GM12892 (cell line): ENCODE data around the gene NDFIP2.

Experiments used
- DNase-seq: peaks from one replicate; pipeline ENCODE4 v3.0.0; 2011; ENCODE audit not compliant: insufficient read length
- FAIRE-seq: peaks from 2 replicates; lab custom pipeline; 2011; peaks lifted over from hg19 to GRCh38; lab: Jason Lieb, UNC
- POLR2A ChIP-seq: IDR thresholded peaks from 2 replicates; pipeline ENCODE4 v1.6.1; 2011; ENCODE audit warnings: low read depth, low read length, control low read depth
- POLR2AphosphoS5 ChIP-seq: IDR thresholded peaks from 2 replicates; pipeline ENCODE4 v1.6.1; 2011; ENCODE audit warnings: low read depth, low read length, control low read depth
- TAF1 ChIP-seq: IDR thresholded peaks from 2 replicates; pipeline ENCODE4 v1.6.1; 2011; ENCODE audit warnings: low read depth, mild to moderate bottlenecking, control low read depth, low read length, borderline replicate concordance

The NDFIP2 gene

DNA sequence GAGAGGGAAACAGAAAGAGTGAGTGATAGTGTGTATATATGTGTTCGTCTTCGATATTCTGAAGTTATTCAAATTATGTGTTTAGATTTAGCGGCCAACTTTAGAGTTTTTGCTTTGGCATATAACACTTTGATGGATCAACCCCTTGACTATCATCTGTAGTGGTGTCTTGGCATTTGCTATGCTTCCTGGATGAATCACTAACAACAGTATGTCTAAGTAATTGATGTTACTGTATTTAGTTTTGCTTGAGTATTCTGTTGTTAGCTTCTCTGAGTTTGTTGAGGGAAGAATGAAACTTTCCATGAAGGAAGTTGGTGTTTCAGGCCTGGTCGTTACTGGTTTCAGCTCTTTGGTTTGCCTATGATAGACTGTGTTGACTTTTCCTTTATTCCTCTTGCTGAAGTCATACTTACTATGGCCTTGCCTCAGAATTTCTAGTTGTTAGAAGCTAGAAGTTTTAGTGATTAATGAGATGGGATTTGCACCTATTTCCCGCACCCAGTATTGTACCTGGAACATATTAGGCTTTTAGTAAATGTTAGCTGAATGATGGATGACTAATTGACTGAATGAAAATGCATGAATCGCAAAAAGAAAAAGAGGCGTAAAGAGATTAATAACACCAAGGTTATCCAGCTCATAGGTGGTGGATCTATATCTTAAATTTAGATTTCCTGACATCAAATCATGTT lies 20.7 kb downstream of the NDFIP2 start:
- TF ChIP-seq POLR2A (no peak), POLR2AphosphoS5 (no peak), TAF1 (no peak)
- DNase-seq, result no peak
- FAIRE-seq, result peak; percentile 5

DNA sequence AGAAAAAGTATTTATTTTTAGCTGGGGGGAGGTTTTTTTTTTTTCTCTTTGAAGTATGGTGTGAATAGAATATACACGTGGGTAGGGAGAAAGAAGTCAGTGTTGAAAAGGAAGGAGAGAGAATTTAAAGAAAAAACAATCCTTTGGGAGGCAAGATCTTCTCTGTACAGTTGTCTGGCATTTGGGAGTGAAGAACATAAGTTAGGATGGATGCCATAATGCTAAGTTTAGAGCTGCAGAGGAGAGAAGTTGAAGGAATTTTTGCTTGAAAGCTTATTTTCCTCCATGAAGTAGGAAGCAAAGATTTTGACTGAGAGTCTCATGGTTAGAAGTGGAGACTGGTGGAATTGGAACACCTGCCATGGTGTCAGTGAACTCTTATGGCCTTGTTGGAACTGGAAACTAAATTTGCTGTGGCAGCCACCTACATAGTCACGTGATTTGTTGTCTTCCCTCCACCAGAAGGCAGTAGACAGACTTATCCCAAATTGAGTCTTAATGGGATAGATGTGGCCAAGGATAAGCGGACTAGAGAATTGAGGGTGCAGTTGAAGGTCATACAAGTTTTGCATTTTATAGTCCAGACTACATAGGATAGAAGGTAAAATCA lies 22.0 kb downstream of the NDFIP2 start:
- DNase-seq (no peak), FAIRE-seq (peak; percentile 24)
- TF ChIP-seq POLR2A (no peak), TAF1 (no peak), POLR2AphosphoS5 (no peak)

DNA sequence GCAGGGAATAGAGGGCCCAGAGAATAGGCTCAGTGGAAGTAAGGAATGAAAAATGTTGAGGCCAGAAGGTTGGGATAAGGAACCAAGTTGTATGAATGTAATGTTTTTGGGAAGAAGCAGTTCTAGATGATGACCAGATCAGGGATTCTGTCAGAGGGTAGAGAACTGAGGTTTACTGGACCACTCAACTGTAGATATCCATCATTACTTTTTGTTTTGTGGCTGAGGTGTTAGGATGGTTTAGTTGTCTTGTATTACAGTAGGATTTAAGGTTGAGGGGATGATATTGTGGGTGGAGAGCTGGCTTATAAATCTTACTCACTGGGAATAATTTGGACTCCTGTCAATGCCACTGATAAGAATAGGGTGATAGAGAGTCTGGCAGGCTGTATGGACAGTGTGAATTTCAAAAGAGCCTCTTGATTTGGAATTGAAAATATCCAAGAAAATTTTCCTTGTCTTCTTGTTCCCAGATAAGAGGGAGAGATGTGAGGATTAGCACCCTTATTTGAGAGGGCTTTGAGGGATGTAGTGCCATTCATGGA lies 22.6 kb downstream of the NDFIP2 start:
- FAIRE-seq (peak; percentile 42), DNase-seq (no peak)
- TF ChIP-seq POLR2A (no peak), POLR2AphosphoS5 (no peak), TAF1 (no peak)

DNA sequence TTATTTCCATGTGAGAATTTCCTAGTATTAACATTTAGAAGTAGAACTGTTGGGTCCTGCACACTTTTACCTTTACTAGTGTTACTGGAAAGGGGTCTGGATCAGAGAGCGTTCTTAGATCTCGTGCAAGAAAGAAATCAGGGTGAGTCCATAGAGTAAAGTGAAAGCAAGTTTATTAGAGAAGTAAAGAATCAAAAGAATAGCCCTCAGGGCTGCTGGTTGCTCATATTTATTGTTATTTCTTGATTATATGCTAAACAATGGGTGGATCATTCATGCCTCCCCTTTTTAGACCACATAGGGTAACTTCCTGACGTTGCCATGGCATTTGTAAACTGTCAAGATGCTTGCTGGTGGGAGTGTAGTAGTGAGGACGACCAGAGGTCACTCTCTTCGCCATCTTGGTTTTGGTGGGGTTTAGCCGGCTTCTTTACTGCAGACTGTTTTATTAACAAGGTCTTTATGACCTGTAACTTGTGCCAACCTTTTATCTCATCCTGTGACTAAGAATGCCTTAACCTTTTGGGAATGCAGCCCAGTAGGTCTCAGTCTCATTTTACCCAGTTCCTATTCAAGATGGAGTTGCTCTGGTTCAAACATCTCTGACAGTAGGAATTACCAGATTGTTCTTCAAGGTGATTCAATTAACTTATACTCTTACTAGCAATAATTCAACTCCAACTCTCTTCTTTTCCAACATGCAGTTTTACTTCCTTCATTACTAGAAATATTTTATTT lies 27.4 kb downstream of the NDFIP2 start:
- no peak for FAIRE-seq
- no peak for DNase-seq
- no peak for TF ChIP-seq TAF1
- no peak for TF ChIP-seq POLR2A
- TF ChIP-seq POLR2AphosphoS5, result no peak

DNA sequence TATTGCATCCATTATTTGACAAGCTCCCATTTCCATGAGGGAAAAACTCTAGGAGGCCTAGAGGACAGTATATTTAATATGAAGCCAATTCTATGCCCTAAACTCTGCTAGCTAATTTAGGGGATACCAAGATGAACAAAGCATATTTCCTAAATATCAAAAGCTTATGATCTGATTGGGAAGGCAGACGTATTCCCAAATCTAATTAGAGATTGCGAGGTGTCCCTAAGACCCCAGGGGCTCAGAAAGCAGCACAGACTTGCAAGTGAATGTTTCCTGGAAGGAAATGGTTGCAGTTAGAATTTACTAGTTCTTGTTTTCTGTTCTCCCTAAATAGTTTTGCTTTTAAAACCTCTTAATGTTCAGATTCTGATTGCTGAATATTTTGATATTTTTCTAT lies 30.7 kb downstream of the NDFIP2 start:
- TF ChIP-seq POLR2AphosphoS5 (no peak), TAF1 (no peak), POLR2A (no peak)
- no peak for DNase-seq
- no peak for FAIRE-seq

DNA sequence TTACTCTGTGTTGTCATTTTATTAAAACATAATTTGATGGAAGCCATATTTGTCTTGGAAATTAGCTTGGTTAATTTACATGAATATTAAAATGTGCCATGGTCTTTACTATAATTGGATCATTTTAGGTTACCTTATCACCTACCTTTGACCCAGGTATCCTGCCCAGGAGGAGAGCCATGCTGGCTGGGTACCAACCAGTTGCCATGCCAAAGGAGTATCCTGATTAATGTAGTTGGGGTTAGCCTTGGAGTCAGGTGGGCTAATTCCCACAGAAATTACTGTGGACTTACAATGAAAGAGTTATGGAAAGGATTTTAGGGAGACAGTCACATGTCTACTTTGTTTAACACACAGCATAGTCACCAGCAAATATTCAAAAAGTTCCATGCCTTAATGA lies 32.0 kb downstream of the NDFIP2 start:
- TF ChIP-seq POLR2A (no peak), POLR2AphosphoS5 (no peak), TAF1 (no peak)
- DNase-seq (no peak), FAIRE-seq (no peak)

DNA sequence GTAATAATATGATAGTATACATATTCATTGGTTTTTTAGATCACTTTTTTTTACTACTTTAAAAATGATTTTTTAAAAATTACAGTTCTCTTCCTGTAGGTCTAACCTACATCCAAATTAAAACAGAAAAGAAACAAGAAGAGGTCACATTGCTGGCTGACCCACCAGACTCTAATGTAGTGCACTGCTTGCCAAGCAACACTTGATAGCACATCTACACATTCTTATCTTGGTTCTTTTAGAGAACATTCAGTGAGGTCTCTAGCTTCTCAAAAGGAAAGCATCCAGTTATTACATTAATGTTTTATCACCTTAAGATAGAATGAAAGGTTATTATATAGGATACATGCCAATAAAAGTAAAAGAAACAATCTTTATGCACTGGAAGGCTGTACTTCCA lies 35.6 kb downstream of the NDFIP2 start:
- no peak for DNase-seq
- TF ChIP-seq POLR2AphosphoS5 (no peak), TAF1 (no peak), POLR2A (no peak)
- FAIRE-seq, result no peak

DNA sequence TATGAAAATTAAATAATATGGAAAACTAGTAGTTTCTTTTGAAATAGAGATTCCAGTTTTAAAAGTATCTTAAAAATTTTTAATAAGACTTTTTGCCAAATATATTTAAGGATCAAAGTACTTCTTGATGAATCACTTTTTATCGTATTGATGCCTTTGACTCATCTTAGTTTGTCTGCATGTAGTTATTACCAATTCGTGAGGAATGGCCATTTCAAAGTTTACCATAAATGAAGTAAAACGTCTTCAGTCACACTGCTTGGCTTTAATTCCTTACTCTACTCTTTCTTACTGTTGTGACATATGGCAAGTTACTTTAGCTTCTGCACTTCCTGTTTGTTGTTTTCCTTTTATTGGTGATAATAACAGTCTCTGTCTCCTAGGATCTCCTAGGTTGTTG lies 38.3 kb downstream of the NDFIP2 start:
- TF ChIP-seq POLR2AphosphoS5 (no peak), POLR2A (no peak), TAF1 (no peak)
- DNase-seq (no peak), FAIRE-seq (no peak)

DNA sequence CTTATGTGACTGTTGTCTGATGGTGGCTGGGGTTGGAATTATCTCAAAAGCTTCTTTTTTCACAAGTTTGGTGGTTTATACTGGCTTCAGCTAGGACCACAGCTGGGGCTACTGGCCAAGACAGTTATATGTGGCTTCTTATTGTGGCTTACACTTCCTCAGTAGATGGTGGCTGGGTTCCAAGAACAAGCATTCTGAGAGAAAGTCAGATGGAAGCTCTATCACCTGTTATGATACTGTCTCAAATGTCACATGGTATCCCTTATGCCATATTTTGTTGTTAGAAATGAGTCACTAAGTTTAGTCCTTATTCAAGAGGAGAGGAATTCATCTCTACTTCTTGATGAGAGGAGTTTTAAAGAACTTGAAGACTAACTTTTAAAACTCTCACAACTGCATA lies 41.6 kb downstream of the NDFIP2 start:
- TF ChIP-seq TAF1, result no peak
- TF ChIP-seq POLR2AphosphoS5, result no peak
- no peak for TF ChIP-seq POLR2A
- FAIRE-seq (peak; percentile 84), DNase-seq (no peak)

DNA sequence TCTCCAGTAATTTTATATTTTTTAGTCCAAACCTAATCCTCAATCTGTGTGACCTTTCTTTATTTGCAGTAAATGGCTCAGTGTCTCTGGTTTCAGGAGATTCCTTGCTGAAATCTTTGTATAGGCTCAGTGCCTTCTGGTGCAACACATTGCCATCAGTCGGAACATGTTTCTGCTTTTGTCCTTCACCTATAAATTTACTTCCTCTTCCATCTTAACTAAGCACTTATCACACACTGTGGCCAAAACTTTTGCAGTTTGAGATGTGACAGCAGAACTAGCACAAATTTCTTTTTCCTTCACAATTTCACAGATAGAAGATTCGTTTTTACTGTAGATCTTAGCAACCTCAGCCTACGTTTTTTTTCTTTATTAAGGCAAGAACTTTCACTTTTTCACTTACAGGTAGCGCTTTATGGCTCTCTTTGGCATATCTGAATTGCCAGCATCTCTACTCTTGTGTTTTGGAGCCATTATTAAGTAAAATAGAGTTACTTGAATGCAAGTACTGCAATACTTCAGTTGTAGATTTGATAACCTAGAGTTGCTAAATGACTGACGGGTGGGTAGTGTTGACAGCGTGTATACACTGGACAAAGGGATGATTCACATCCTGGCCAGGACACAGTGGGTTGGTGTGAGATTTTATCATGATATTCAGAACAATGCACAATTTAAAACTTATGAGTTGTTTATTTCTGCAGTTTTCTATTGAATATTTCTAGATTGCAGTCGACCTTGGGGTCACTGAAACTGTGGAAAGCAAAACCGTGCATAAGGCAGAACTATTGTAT lies 44.3 kb downstream of the NDFIP2 start:
- DNase-seq (no peak), FAIRE-seq (peak; percentile 48)
- no peak for TF ChIP-seq POLR2A
- TF ChIP-seq TAF1, result no peak
- no peak for TF ChIP-seq POLR2AphosphoS5

DNA sequence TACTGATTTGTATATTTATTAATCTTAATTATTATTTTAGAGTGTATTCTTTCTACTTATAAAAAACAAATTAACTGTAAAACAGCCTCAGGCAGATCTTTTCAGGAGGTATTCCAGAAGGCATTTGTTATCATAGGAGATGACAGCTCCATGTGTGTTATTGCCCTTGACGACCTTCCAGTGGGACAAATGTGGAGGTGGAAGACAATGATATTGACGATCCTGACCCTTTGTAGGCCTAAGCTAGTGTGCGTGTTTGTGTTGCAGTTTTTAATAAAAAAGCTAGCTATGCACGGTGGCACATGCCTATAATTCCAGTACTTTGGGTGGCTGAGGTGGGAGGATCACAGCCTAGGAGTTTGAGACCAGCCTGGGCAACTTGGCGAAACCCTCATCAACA lies 46.7 kb downstream of the NDFIP2 start:
- DNase-seq, result no peak
- FAIRE-seq, result no peak
- TF ChIP-seq POLR2A (no peak), POLR2AphosphoS5 (no peak), TAF1 (no peak)
